Nephron progenitor cell (in vitro differentiated cells): Measurements from ENCODE around the gene TMC1.

ENCODE experiments used
- DNase-seq: peaks from one replicate; pipeline ENCODE4 v3.0.0; 2021
- H3K27ac Mint-ChIP-seq: 2 replicates; pipeline ENCODE4 v1.8.0; 2021; ENCODE audit warnings: mild to moderate bottlenecking, moderate library complexity, mixed read lengths
- H3K27me3 Mint-ChIP-seq: 2 replicates; pipeline ENCODE4 v1.8.0; 2021; ENCODE audit warnings: mild to moderate bottlenecking, low read depth, mixed read lengths; ENCODE audit not compliant: poor library complexity
- H3K36me3 Mint-ChIP-seq: 2 replicates; pipeline ENCODE4 v1.8.0; 2021; ENCODE audit warnings: low read depth, mixed read lengths
- H3K4me1 Mint-ChIP-seq: 2 replicates; pipeline ENCODE4 v1.8.0; 2021; ENCODE audit warnings: mixed read lengths
- H3K4me3 Mint-ChIP-seq: 2 replicates; pipeline ENCODE4 v1.8.0; 2021; ENCODE audit warnings: mild to moderate bottlenecking, moderate library complexity, mixed read lengths
- H3K9me3 Mint-ChIP-seq: 2 replicates; pipeline ENCODE4 v1.8.0; 2021; ENCODE audit warnings: mild to moderate bottlenecking, moderate library complexity, mixed read lengths
- TF ChIP-seq, protein P1 (sequence below): fragments of 200-600 bp; sonication (generic); IDR thresholded peaks from 2 replicates; pipeline ENCODE4 v1.5.0; 2021; ENCODE audit warnings: antibody characterized with exemption

Gene TMC1

DNA sequence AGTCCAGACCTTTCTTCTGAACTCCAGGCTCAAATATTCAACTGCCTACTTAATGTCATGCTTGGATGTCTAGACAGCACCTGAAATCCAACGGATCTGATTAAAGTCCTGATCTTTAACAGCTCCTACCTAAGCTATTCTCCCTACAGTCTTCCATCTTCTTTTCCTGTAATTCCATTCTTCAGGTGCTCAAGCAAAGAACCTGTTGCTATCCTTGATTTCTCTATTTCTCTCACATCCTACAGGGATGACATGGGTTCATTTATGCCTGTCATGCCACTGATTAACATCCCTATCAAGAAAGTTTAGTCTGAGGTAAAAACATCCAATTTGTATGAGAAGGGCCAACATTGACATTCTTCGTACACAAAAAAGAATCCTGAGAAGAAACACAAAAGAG lies 163.2 kb downstream of the TMC1 start:
- Mint-ChIP-seq H3K36me3 (no peaks in the 10 kb centered on the region), H3K4me3 (no peak overlapping the region)
- DNase-seq = no peak

DNA sequence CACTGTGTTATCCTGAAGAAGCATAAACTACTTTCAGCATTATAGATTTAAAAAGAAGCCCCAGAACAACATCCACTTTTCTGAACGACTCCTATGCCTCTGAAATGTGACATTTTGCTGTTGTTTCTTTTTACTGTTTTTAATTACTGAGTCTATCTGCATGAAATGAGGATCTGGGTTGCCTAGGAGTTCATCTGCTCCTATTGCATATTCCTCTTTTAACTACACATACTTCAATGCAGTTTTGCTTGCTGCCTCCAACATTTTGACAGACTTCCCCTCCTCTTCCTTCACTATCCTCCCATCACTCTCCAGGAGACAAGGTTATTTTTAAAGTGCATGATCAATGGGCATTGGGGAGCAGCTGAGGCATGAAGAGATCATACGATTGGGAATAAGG lies 164.5 kb downstream of the TMC1 start:
- peaks cover under 1% of the 10 kb centered on the region for H3K4me1 Mint-ChIP-seq
- TF ChIP-seq, protein P1, sequence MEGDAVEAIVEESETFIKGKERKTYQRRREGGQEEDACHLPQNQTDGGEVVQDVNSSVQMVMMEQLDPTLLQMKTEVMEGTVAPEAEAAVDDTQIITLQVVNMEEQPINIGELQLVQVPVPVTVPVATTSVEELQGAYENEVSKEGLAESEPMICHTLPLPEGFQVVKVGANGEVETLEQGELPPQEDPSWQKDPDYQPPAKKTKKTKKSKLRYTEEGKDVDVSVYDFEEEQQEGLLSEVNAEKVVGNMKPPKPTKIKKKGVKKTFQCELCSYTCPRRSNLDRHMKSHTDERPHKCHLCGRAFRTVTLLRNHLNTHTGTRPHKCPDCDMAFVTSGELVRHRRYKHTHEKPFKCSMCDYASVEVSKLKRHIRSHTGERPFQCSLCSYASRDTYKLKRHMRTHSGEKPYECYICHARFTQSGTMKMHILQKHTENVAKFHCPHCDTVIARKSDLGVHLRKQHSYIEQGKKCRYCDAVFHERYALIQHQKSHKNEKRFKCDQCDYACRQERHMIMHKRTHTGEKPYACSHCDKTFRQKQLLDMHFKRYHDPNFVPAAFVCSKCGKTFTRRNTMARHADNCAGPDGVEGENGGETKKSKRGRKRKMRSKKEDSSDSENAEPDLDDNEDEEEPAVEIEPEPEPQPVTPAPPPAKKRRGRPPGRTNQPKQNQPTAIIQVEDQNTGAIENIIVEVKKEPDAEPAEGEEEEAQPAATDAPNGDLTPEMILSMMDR = no peak
- H3K36me3 Mint-ChIP-seq = no peaks in the 10 kb centered on the region
- no peaks in the 10 kb centered on the region for H3K27me3 Mint-ChIP-seq
- H3K4me3 Mint-ChIP-seq = no peak overlapping the region
- no peak overlapping the region for H3K27ac Mint-ChIP-seq
- H3K9me3 Mint-ChIP-seq = peaks cover 7% of the 10 kb centered on the region
- no peak for DNase-seq

More for the DNA sequence above, 163.2 kb downstream of the TMC1 start:
- Mint-ChIP-seq H3K27me3 (no peaks in the 10 kb centered on the region), H3K27ac (no peak overlapping the region), H3K9me3 (no peaks in the 10 kb centered on the region), H3K4me1 (peaks cover 5% of the 10 kb centered on the region)
- TF ChIP-seq, protein P1 = no peak

DNA sequence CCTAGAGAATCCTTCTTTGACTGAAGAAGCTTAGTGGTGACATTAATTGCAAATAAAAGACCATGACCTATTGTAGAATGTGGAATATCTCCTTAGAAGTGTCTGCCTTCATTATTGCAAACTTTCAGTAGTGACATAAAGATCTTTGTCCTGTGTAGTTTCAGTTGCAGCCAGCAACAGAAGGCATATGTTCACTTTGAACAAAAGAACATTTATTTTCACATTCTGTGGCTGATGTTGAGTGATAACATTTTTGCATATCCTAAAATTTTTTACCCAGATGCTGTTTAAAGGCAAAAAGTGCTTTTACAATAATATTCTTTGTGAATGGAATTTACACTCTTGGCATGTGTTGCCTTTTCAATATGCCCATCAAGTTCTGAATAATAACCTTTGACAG lies 165.9 kb downstream of the TMC1 start:
- no peaks in the 10 kb centered on the region for H3K27me3 Mint-ChIP-seq
- no peaks in the 10 kb centered on the region for H3K36me3 Mint-ChIP-seq
- H3K4me1 Mint-ChIP-seq = no peaks in the 10 kb centered on the region
- H3K9me3 Mint-ChIP-seq = peaks cover 12% of the 10 kb centered on the region
- no peak overlapping the region for H3K27ac Mint-ChIP-seq
- TF ChIP-seq, protein P1 = no peak
- DNase-seq = no peak
- H3K4me3 Mint-ChIP-seq = no peak overlapping the region

DNA sequence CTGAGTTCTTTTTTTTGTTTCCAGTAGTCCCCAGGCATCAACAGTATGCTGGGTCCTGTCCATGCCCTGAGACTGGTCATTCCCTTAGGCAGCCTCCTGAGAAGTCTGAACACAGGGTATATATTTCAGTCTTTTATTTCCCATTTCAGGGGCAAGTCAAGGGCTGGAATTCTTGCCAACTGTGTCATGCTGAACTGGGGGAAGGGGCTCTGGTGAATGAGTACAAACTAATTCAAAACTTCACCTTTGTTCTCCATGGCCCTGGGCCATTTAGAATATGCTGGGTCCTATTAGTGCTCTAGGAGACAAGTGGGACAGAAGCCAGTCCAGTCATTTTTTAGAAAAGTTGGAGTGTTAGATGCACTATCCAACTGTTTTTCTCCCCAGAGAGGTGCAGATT lies 170.3 kb downstream of the TMC1 start:
- Mint-ChIP-seq H3K36me3 (no peaks in the 10 kb centered on the region), H3K27ac (no peak overlapping the region), H3K27me3 (no peaks in the 10 kb centered on the region), H3K4me3 (no peak overlapping the region), H3K4me1 (no peaks in the 10 kb centered on the region), H3K9me3 (peaks cover 12% of the 10 kb centered on the region)
- TF ChIP-seq, protein P1 = no peak
- no peak for DNase-seq

DNA sequence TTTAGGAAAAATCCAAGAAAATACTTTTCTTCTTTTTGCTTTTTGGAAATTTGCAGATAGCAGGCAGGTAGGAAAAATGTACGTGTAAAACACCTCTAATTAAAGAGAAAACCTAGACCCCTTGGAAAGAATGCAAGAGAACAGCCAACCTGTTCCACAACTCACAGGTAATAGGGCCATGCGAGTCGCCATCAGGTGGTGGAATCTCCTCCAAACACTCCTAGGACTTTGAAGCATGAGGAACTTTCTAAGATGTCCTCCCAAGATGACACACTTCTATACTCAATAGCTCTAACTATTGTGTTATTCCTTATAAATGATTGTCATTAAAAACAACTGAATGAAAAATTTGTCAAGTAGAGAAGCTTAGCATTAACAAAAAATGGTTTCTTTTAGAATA lies 174.0 kb downstream of the TMC1 start:
- no peaks in the 10 kb centered on the region for H3K36me3 Mint-ChIP-seq
- H3K4me3 Mint-ChIP-seq = no peak overlapping the region
- no peaks in the 10 kb centered on the region for H3K4me1 Mint-ChIP-seq
- peak overlapping the region; percentile 30 for H3K27ac Mint-ChIP-seq
- no peaks in the 10 kb centered on the region for H3K27me3 Mint-ChIP-seq
- TF ChIP-seq, protein P1 = no peak
- no peak for DNase-seq
- H3K9me3 Mint-ChIP-seq = peaks cover 10% of the 10 kb centered on the region

DNA sequence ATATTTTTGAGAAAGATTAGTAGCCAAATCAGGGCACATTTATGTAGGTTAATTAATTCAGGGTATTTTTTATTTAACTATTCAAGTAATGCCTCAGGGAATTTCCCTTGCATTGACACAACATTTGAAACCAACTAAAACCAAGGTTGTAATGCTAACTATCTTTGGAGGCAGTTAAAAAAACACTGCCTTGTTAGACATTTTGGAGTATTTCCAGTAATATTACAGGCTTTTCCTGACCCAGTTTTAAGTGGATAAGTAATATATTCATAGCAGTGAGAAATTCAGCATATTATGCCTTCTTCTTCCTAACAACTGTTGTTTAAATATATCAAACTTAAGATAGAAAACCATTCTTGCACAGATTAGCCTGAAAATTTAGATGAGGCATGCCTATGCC lies 175.1 kb downstream of the TMC1 start:
- H3K9me3 Mint-ChIP-seq = no peaks in the 10 kb centered on the region
- TF ChIP-seq, protein P1 = no peak
- no peaks in the 10 kb centered on the region for H3K27me3 Mint-ChIP-seq
- H3K4me1 Mint-ChIP-seq = no peaks in the 10 kb centered on the region
- H3K36me3 Mint-ChIP-seq = no peaks in the 10 kb centered on the region
- no peak for DNase-seq
- no peak overlapping the region for H3K27ac Mint-ChIP-seq
- H3K4me3 Mint-ChIP-seq = no peak overlapping the region
